ENCODE data around the gene PICALM. TPM values are rescaled to one million over a fixed set of nuclear protein-coding genes. Genes with fewer than 3 reads are reported as not detected.

The PICALM gene
- total and polyA plus RNA-seq, 2 of the 13 experiments (the other 11 are each of a cell fraction or from before 2014, with no cell fraction given) = 97.6 to 154 TPM

DNA sequence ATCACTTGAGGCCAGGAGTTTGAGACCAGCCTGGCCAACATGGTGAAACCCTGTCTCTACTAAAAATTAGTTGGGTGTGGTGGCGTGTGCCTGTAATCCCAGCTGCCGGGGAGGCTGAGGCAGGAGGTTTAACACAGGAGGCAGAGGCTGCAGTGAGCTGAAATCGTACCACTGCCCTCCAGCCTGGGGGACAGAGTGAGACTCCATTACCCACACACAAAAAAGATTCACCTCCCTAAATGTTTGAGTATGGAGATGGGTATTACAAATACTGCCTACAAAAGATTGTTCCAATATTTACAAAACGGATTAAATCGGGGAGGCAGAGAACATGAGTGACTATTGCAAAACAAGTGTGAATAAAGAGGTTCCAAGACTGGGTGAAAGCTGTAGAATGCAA is 98.3 kb downstream of the PICALM start (continued):
- TF ChIP-seq SALL1 (CRISPR knock-in tag; IDR thresholded peaks at IDR 0.05) (peak; percentile 58), KLF16 (CRISPR knock-in tag; IDR thresholded peaks at IDR 0.05) (peak in 1 of 2 experiments; percentile 61; a peak in 1 of 4 replicates), ADNP (CRISPR knock-in tag; IDR thresholded peaks at IDR 0.05) (0 out of 2 replicates have a peak, but pooled peaks have one; percentile 29), FOXP4 (CRISPR knock-in tag; IDR thresholded peaks at IDR 0.05) (peak; percentile 41; the same call in 1 of the 2 replicates), ZNF775 (CRISPR knock-in tag; IDR thresholded peaks at IDR 0.05; ENCODE audit: borderline replicate concordance) (0 out of 2 replicates have a peak, but pooled peaks have one; percentile 68), TFDP2 (CRISPR knock-in tag; IDR thresholded peaks at IDR 0.05) (no peak), ZNF354B (CRISPR knock-in tag; IDR thresholded peaks at IDR 0.05) (no peak), FOXA3 (CRISPR knock-in tag; IDR thresholded peaks at IDR 0.05) (peak; percentile 95), ATF4 (CRISPR knock-in tag; IDR thresholded peaks at IDR 0.05) (no peak), KMT2B (CRISPR knock-in tag; IDR thresholded peaks at IDR 0.05) (0 out of 2 replicates have a peak, but pooled peaks have one; percentile 17), HNF4A (CRISPR knock-in tag; IDR thresholded peaks at IDR 0.05) (peak; percentile 57), LCORL (IDR thresholded peaks at IDR 0.05) (peak; percentile 33; the same call in 1 of the 2 replicates), LCORL (CRISPR knock-in tag; IDR thresholded peaks at IDR 0.05) (peak; percentile 55; the same call in 1 of the 2 replicates), ZSCAN31 (CRISPR knock-in tag; IDR thresholded peaks at IDR 0.05; ENCODE audit: low read depth) (no peak), GATAD2A (CRISPR knock-in tag; IDR thresholded peaks at IDR 0.05) (peak; percentile 86), FOSL1 (CRISPR knock-in tag; IDR thresholded peaks at IDR 0.05; ENCODE audit: borderline replicate concordance) (no peak), FOXP1 (IDR thresholded peaks at IDR 0.05) (no peak), FOXP1 (CRISPR knock-in tag; IDR thresholded peaks at IDR 0.05) (0 out of 2 replicates have a peak, but pooled peaks have one; percentile 36), ZNF614 (CRISPR knock-in tag; IDR thresholded peaks at IDR 0.05; ENCODE audit: borderline replicate concordance) (0 out of 2 replicates have a peak, but pooled peaks have one; percentile 46), ARID3A (IDR thresholded peaks at IDR 0.05; ENCODE audit: low read depth, low read length) (peak; percentile 73), ZNF264 (CRISPR knock-in tag; IDR thresholded peaks at IDR 0.05) (no peak)
- TF ChIP-seq, protein P1, sequence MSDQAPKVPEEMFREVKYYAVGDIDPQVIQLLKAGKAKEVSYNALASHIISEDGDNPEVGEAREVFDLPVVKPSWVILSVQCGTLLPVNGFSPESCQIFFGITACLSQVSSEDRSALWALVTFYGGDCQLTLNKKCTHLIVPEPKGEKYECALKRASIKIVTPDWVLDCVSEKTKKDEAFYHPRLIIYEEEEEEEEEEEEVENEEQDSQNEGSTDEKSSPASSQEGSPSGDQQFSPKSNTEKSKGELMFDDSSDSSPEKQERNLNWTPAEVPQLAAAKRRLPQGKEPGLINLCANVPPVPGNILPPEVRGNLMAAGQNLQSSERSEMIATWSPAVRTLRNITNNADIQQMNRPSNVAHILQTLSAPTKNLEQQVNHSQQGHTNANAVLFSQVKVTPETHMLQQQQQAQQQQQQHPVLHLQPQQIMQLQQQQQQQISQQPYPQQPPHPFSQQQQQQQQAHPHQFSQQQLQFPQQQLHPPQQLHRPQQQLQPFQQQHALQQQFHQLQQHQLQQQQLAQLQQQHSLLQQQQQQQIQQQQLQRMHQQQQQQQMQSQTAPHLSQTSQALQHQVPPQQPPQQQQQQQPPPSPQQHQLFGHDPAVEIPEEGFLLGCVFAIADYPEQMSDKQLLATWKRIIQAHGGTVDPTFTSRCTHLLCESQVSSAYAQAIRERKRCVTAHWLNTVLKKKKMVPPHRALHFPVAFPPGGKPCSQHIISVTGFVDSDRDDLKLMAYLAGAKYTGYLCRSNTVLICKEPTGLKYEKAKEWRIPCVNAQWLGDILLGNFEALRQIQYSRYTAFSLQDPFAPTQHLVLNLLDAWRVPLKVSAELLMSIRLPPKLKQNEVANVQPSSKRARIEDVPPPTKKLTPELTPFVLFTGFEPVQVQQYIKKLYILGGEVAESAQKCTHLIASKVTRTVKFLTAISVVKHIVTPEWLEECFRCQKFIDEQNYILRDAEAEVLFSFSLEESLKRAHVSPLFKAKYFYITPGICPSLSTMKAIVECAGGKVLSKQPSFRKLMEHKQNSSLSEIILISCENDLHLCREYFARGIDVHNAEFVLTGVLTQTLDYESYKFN (CRISPR knock-in tag; conservative IDR thresholded peaks at IDR 0.05) = peak; percentile 59
